Muscle of back (tissue), 13 donors: Measurements from ENCODE around the gene MAPKAPK3. TPM values are rescaled to one million over a fixed set of nuclear protein-coding genes. Genes with fewer than 3 reads are reported as not detected.

Experiments
- DNase-seq, 3 donors: peaks; one replicate each; pipeline versions ENCODE4 v3.0.0 to v3.0.0-alpha.2; 2013
- long read RNA-seq, 9 donors: transcript quantifications; one replicate each; lab custom pipeline, GENCODE V29; 2026
- polyA plus RNA-seq, 10 donors: library from polyadenylated mRNA; unstranded; fragments of 120-200 nt; gene quantifications; one replicate each; pipeline ENCODE4 v1.2.1, GENCODE V29; 2013; ENCODE audit not compliant: insufficient read length in 10 of 10

MAPKAPK3 gene
- 10 to 100 TPM; 23.1 to 30.1 (median 25.4) TPM for polyA plus RNA-seq
- long read RNA-seq, donor 1, transcript MAPKAPK3-201 (11 exons, 2,500 nt): major isoform, 5 of 6 reads
- long read RNA-seq, donor 1, partial matches to known transcripts: 0 of 6 reads
- long read RNA-seq, donor 1, other reads (novel, unspliced or antisense): 0 of 6 reads
- long read RNA-seq, donor 2, partial matches to known transcripts: 0 of 5 reads
- long read RNA-seq, donor 2, other reads (novel, unspliced or antisense): 0 of 5 reads
- long read RNA-seq, donor 3: 0 reads
- long read RNA-seq, donor 4, partial matches to known transcripts: 0 of 4 reads
- long read RNA-seq, donor 4, other reads (novel, unspliced or antisense): 0 of 4 reads
- long read RNA-seq, donor 5, transcript MAPKAPK3-201 (11 exons, 2,500 nt): major isoform, 8 of 10 reads
- long read RNA-seq, donor 5, partial matches to known transcripts: 0 of 10 reads
- long read RNA-seq, donor 5, other reads (novel, unspliced or antisense): 0 of 10 reads
- long read RNA-seq, donor 6, partial matches to known transcripts: 0 of 4 reads
- long read RNA-seq, donor 6, other reads (novel, unspliced or antisense): 0 of 4 reads
- long read RNA-seq, donor 7, partial matches to known transcripts: 0 of 9 reads
- long read RNA-seq, donor 7, other reads (novel, unspliced or antisense): 0 of 9 reads
- long read RNA-seq, donor 8, partial matches to known transcripts: 0 of 2 reads
- long read RNA-seq, donor 8, other reads (novel, unspliced or antisense): 0 of 2 reads
- long read RNA-seq, donor 9, partial matches to known transcripts: 0 of 1 reads
- long read RNA-seq, donor 9, other reads (novel, unspliced or antisense): 0 of 1 reads

GRCh38 chr3:50617096-50617791 is at the start of gene MAPKAPK3:
Gene MAPKAPK3, plus strand, starts transcription at chr3:50617151. Its CDS starts 415 bp downstream, at chr3:50617566.
- DNase-seq: peak in 1 of 3 donors; percentile 81

- DNase-seq: peak; percentile 88 to 96 (median 92)
These were observed 49.4 kb upstream of the MAPKAPK3 start, which contains the start of gene C3orf18 for GRCh38 chr3:50567386-50568167. Gene C3orf18, minus strand, starts transcription at chr3:50567747. Its CDS starts 2,048 bp downstream, at chr3:50565699.

GRCh38 chr3:50568947-50569749 is 47.8 kb upstream of the MAPKAPK3 start, which contains the start of gene HEMK1:
Gene HEMK1, plus strand, starts transcription at chr3:50569522. Its CDS starts 1,583 bp downstream, at chr3:50571105.
- peak; percentile 96 to 99 (median 97) for DNase-seq

GRCh38 chr3:50570508-50571279 is 46.3 kb upstream of the MAPKAPK3 start:
- no peak for DNase-seq

- no peak for DNase-seq
These were observed 45.5 kb upstream of the MAPKAPK3 start for GRCh38 chr3:50571486-50571885.

GRCh38 chr3:50572158-50572557 is 44.8 kb upstream of the MAPKAPK3 start:
- DNase-seq: peak; percentile 53 to 84 (median 77)

GRCh38 chr3:50572801-50573371 is 44.1 kb upstream of the MAPKAPK3 start:
- DNase-seq: no peak

- DNase-seq: no peak
These were observed 43.1 kb upstream of the MAPKAPK3 start for GRCh38 chr3:50573566-50574443.

GRCh38 chr3:50574444-50574831 is 42.5 kb upstream of the MAPKAPK3 start:
- no peak for DNase-seq

- no peak for DNase-seq
These were observed 41.6 kb upstream of the MAPKAPK3 start for GRCh38 chr3:50575372-50575771.

- DNase-seq: no peak
These were observed 39.6 kb upstream of the MAPKAPK3 start for GRCh38 chr3:50577348-50577747.

- DNase-seq: no peak
These were observed 36.1 kb upstream of the MAPKAPK3 start for GRCh38 chr3:50580683-50581458.

GRCh38 chr3:50581459-50581842 is 35.5 kb upstream of the MAPKAPK3 start:
- DNase-seq: no peak

- DNase-seq: no peak
These were observed 34.9 kb upstream of the MAPKAPK3 start for GRCh38 chr3:50582083-50582482.

GRCh38 chr3:50583897-50584296 is 33.1 kb upstream of the MAPKAPK3 start:
- DNase-seq: no peak

GRCh38 chr3:50584391-50584790 is 32.6 kb upstream of the MAPKAPK3 start:
- no peak for DNase-seq
